Prostate gland (tissue), 2 donors: ENCODE measurements around the gene TNS4. TPM values are rescaled to one million over a fixed set of nuclear protein-coding genes. Genes with fewer than 3 reads are reported as not detected.
A peak's percentile ranks its signal among the peaks of the same experiment; 100 is the strongest.
"Not testable (repeated sequence)": the region's sequence is repeated elsewhere in the genome, so short reads cannot be mapped to it uniquely, and the experiment has no call there.

Experiments
- DNase-seq: peaks from one replicate; pipeline ENCODE4 v3.0.0-alpha.2; 2019; ENCODE audit warnings: low spot score
- H3K27ac ChIP-seq, 2 donors: fragments of 200-600 bp; sonication (generic); 2 replicates each; pipeline ENCODE4 v1.5.1; 2017 to 2019
- H3K27me3 ChIP-seq: fragments of 200-600 bp; sonication (generic); replicated peaks from 2 replicates; pipeline ENCODE4 v1.5.1; 2019; ENCODE audit not compliant: insufficient read depth
- H3K36me3 ChIP-seq, 2 donors: fragments of 200-600 bp; sonication (generic); 1 replicate in 1 of 2; 2 replicates in 1 of 2; pipeline versions ENCODE4 v1.5.1 to v1.8.1; 2017 to 2019
- H3K4me1 ChIP-seq: fragments of 200-600 bp; sonication (generic); replicated peaks from 2 replicates; pipeline ENCODE4 v1.5.1; 2019
- H3K4me3 ChIP-seq, 2 donors: fragments of 200-600 bp; sonication (generic); 2 replicates each; pipeline ENCODE4 v1.5.1; 2017 to 2019
- H3K9me3 ChIP-seq: fragments of 200-600 bp; sonication (generic); 2 replicates; pipeline ENCODE4 v1.5.1; 2017
- POLR2A ChIP-seq: fragments of 450-650 bp; IDR thresholded peaks from one replicate; pipeline ENCODE4 v1.6.1; 2016; ENCODE audit warnings: antibody characterized with exemption, mild to moderate bottlenecking
- POLR2AphosphoS5 ChIP-seq: sonication (generic); formaldehyde crosslinking; IDR thresholded peaks from one replicate; pipeline ENCODE4 v1.6.1; 2017; ENCODE audit warnings: antibody characterized with exemption
- WGBS: methylation state at CpG from one replicate; pipeline ENCODE4 v1.1.5; 2018; 5-methylcytosine and 5-hydroxymethylcytosine counted together
- intact Hi-C: fragments of 100-400 bp; cut with DNase I; formaldehyde crosslinking; loops from one replicate; pipeline ENCODE4 v1.14.2; 2022
- total RNA-seq, 2 donors: library from RNA; depleted of rRNA; stranded (reverse); fragments of >200 nt; gene quantifications; one replicate each; pipeline ENCODE4 v1.1.0, GENCODE V29; 2016
- TF ChIP-seq, protein P1 (sequence below), 4 experiments: fragments of 200-600 bp in 2 of 4; fragments of 450-650 bp in 2 of 4; sonication (generic) in 2 of 4; IDR thresholded peaks; 1 replicate in 3 of 4; 2 replicates in 1 of 4; pipeline ENCODE4 v1.5.1; 2016 to 2019; ENCODE audit warnings: antibody characterized with exemption in 4 of 4, mild to moderate bottlenecking in 2 of 4, moderate library complexity in 2 of 4

Gene TNS4
- total RNA-seq, 2 donors from 2014 or later: 51.3 to 56.1 TPM

GRCh38 chr17:40547785-40548478 lies 46.5 kb upstream of the TNS4 start:
- H3K9me3 ChIP-seq: no peaks in the 10 kb centered on the region
- DNase-seq: no peak
- peaks cover 7% of the 10 kb centered on the region for H3K4me1 ChIP-seq
- H3K27ac ChIP-seq: peak overlapping the region; percentile 63 to 71
- intact Hi-C loops: no loop called here
- WGBS: 59% methylated on average over 2 of the region's 2 CpGs
- no peak overlapping the region for H3K4me3 ChIP-seq
- no peaks in the 10 kb centered on the region for H3K36me3 ChIP-seq
- H3K27me3 ChIP-seq: no peaks in the 10 kb centered on the region
- TF ChIP-seq, protein P1, sequence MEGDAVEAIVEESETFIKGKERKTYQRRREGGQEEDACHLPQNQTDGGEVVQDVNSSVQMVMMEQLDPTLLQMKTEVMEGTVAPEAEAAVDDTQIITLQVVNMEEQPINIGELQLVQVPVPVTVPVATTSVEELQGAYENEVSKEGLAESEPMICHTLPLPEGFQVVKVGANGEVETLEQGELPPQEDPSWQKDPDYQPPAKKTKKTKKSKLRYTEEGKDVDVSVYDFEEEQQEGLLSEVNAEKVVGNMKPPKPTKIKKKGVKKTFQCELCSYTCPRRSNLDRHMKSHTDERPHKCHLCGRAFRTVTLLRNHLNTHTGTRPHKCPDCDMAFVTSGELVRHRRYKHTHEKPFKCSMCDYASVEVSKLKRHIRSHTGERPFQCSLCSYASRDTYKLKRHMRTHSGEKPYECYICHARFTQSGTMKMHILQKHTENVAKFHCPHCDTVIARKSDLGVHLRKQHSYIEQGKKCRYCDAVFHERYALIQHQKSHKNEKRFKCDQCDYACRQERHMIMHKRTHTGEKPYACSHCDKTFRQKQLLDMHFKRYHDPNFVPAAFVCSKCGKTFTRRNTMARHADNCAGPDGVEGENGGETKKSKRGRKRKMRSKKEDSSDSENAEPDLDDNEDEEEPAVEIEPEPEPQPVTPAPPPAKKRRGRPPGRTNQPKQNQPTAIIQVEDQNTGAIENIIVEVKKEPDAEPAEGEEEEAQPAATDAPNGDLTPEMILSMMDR (IDR thresholded peaks at IDR 0.05): no peak
- no peak for TF ChIP-seq POLR2A
- no peak for TF ChIP-seq POLR2AphosphoS5

- DNase-seq: peak; percentile 90
- Histone ChIP-seq H3K27ac (peak overlapping the region; percentile 63 to 71), H3K4me1 (peaks cover 7% of the 10 kb centered on the region), H3K36me3 (no peaks in the 10 kb centered on the region), H3K4me3 (no peak overlapping the region), H3K9me3 (no peaks in the 10 kb centered on the region), H3K27me3 (no peaks in the 10 kb centered on the region)
- TF ChIP-seq POLR2A (peak; percentile 30), POLR2AphosphoS5 (peak; percentile 88)
- TF ChIP-seq, protein P1 (IDR thresholded peaks at IDR 0.05): no peak
- intact Hi-C loops: no loop called here
- WGBS: 47% methylated on average over 10 of the region's 11 CpGs
These were observed 45.8 kb upstream of the TNS4 start for GRCh38 chr17:40547079-40547784.

DNA sequence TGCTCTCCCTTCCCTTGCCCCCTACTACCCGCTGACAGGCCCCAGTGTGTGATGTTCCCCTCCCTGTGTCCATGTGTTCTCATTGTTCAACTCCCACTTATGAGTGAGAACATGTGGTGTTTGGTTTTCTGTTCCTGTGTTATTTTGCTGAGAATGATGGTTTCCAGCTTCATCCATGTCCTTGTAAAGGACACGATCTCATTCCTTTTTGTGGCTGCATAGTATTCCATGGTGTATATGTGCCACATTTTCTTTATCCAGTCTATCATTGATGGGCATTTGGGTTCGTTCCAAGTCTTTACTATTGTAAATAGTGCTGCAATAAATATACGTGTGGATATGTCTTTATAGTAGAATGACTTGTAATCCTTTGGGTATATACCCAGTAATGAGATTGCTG lies 45.1 kb upstream of the TNS4 start:
- DNase-seq, H3K4me1 ChIP-seq, intact Hi-C loops, H3K9me3 ChIP-seq, H3K36me3 ChIP-seq, H3K4me3 ChIP-seq, H3K27ac ChIP-seq, H3K27me3 ChIP-seq: not testable (repeated sequence)
- 78% methylated on average over 4 of the region's 4 CpGs for WGBS

- Histone ChIP-seq H3K27ac (no peak overlapping the region), H3K4me1 (peaks cover 7% of the 10 kb centered on the region), H3K27me3 (no peaks in the 10 kb centered on the region), H3K9me3 (no peaks in the 10 kb centered on the region), H3K36me3 (no peaks in the 10 kb centered on the region), H3K4me3 (no peak overlapping the region)
- no peak for DNase-seq
- 88% methylated on average over 11 of the region's 11 CpGs for WGBS
- TF ChIP-seq POLR2AphosphoS5 (no peak), POLR2A (no peak)
- TF ChIP-seq, protein P1 (IDR thresholded peaks at IDR 0.05): no peak
- intact Hi-C loops: no loop called here
These were observed 44.2 kb upstream of the TNS4 start for GRCh38 chr17:40545660-40546059.

- DNase-seq: no peak
- H3K36me3 ChIP-seq: no peaks in the 10 kb centered on the region
- H3K4me3 ChIP-seq: no peak overlapping the region
- no peaks in the 10 kb centered on the region for H3K9me3 ChIP-seq
- TF ChIP-seq POLR2AphosphoS5: peak; percentile 74
- TF ChIP-seq POLR2A: no peak
- peak overlapping the region; percentile 69 to 81 for H3K27ac ChIP-seq
- no peaks in the 10 kb centered on the region for H3K4me1 ChIP-seq
- WGBS: 31% methylated on average over 14 of the region's 14 CpGs
- intact Hi-C loops: no loop called here
- H3K27me3 ChIP-seq: no peaks in the 10 kb centered on the region
These were observed 41.4 kb upstream of the TNS4 start for GRCh38 chr17:40542558-40543411.
